HG02885 (cell line): Measurements from ENCODE around the gene ITGA11.

Experiments
- ATAC-seq: cut with Tn5 transposase; IDR thresholded peaks from one replicate; pipeline ENCODE4 v1.9.1; 2021; ENCODE audit warnings: mild to moderate bottlenecking; ENCODE audit not compliant: unreplicated experiment, poor library complexity

The ITGA11 gene

GRCh38 chr15:68449389-68449788 lies 17.4 kb upstream of the ITGA11 start:
- no peak for ATAC-seq

- no peak for ATAC-seq
Measured at GRCh38 chr15:68447976-68448755, 16.2 kb upstream of the ITGA11 start.

GRCh38 chr15:68447209-68447608 lies 15.2 kb upstream of the ITGA11 start:
- no peak for ATAC-seq

GRCh38 chr15:68445351-68445750 lies 13.4 kb upstream of the ITGA11 start:
- ATAC-seq, result no peak

- ATAC-seq, result no peak
Measured at GRCh38 chr15:68444336-68444735, 12.4 kb upstream of the ITGA11 start.

- ATAC-seq, result no peak
Measured at GRCh38 chr15:68442903-68443302, 10.9 kb upstream of the ITGA11 start.

- ATAC-seq, result no peak
Measured at GRCh38 chr15:68442041-68442440, 10.1 kb upstream of the ITGA11 start.

- no peak for ATAC-seq
Measured at GRCh38 chr15:68441045-68441743, 9.2 kb upstream of the ITGA11 start.

- ATAC-seq, result no peak
Measured at GRCh38 chr15:68440136-68440535, 8.2 kb upstream of the ITGA11 start.

- ATAC-seq, result no peak
Measured at GRCh38 chr15:68439506-68439905, 7.5 kb upstream of the ITGA11 start.

- no peak for ATAC-seq
Measured at GRCh38 chr15:68436680-68437079, 4.7 kb upstream of the ITGA11 start.

- no peak for ATAC-seq
Measured at GRCh38 chr15:68435966-68436365, 4.0 kb upstream of the ITGA11 start.

GRCh38 chr15:68434021-68434420 lies 2.1 kb upstream of the ITGA11 start:
- no peak for ATAC-seq

- ATAC-seq, result no peak
Measured at GRCh38 chr15:68433551-68433950, 1.6 kb upstream of the ITGA11 start.

- no peak for ATAC-seq
Measured at GRCh38 chr15:68432441-68433064, 590 bp upstream of the ITGA11 start.

GRCh38 chr15:68431037-68431791 lies 749 bp downstream of the ITGA11 start:
- no peak for ATAC-seq

- ATAC-seq, result no peak
Measured at GRCh38 chr15:68430471-68431036, 1.4 kb downstream of the ITGA11 start.

- ATAC-seq, result no peak
Measured at GRCh38 chr15:68429691-68430470, 2.1 kb downstream of the ITGA11 start.

GRCh38 chr15:68428431-68428940 lies 3.5 kb downstream of the ITGA11 start:
- no peak for ATAC-seq
